ENCODE data around the gene ITPK1. TPM values are rescaled to one million over a fixed set of nuclear protein-coding genes. Genes with fewer than 3 reads are reported as not detected.

The ITPK1 gene
- total RNA-seq, 2 experiments from 2014 or later = 78.5 to 83.5 TPM

GRCh38 chr14:93068711-93069110 is 47.0 kb downstream of the ITPK1 start:
- H3K27me3 Mint-ChIP-seq = no peaks in the 10 kb centered on the region
- DNase-seq (no peak), ATAC-seq (no peak)
- ChIA-PET POLR2A (no interaction called here), CTCF (interaction anchor here (6.1 kb wide), 1 partner anchor 45 kb away, joined by 51 read pairs; no protein-coding TSS in a partner anchor)
- H3K4me3 Mint-ChIP-seq = no peak overlapping the region
- peaks cover 68% of the 10 kb centered on the region for H3K4me1 Mint-ChIP-seq (ENCODE audit: low read depth)
- H3K9me3 Mint-ChIP-seq = no peaks in the 10 kb centered on the region
- intact Hi-C loops (cut with micrococcal nuclease) = no loop called here
- TF ChIP-seq, protein P1, sequence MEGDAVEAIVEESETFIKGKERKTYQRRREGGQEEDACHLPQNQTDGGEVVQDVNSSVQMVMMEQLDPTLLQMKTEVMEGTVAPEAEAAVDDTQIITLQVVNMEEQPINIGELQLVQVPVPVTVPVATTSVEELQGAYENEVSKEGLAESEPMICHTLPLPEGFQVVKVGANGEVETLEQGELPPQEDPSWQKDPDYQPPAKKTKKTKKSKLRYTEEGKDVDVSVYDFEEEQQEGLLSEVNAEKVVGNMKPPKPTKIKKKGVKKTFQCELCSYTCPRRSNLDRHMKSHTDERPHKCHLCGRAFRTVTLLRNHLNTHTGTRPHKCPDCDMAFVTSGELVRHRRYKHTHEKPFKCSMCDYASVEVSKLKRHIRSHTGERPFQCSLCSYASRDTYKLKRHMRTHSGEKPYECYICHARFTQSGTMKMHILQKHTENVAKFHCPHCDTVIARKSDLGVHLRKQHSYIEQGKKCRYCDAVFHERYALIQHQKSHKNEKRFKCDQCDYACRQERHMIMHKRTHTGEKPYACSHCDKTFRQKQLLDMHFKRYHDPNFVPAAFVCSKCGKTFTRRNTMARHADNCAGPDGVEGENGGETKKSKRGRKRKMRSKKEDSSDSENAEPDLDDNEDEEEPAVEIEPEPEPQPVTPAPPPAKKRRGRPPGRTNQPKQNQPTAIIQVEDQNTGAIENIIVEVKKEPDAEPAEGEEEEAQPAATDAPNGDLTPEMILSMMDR (IDR thresholded peaks at IDR 0.05) = no peak
- H3K27ac Mint-ChIP-seq = peak overlapping the region; percentile 65
- peaks cover 30% of the 10 kb centered on the region for H3K36me3 Mint-ChIP-seq (ENCODE audit: low read depth)

DNA sequence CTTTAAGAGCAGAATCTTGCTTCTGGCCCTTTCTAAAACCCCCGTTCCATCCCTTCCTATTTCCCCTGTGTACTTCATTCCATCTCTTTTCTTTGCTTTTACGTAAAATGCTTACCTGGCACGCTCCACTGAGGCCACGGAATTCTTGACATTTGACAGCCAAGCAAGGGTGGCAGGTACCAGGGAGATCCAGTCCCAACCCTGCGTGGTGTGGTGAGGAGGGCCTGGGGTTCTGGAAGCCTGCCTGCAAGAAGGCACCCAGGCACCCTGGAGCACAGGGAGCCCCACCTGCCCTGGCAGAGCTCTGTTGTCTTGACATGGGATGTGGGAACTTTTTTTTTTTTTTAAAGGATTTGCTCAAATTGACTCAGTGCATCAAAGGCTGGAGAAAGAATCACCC is 48.6 kb downstream of the ITPK1 start:
- H3K27me3 Mint-ChIP-seq = no peaks in the 10 kb centered on the region
- DNase-seq (no peak), ATAC-seq (no peak)
- TF ChIP-seq, protein P1 (IDR thresholded peaks at IDR 0.05) = no peak
- H3K4me3 Mint-ChIP-seq = peak overlapping the region; percentile 71
- ChIA-PET POLR2A (interaction anchor here (0.6 to 3.4 kb wide), 3 partner anchors 47 to 130 kb away, joined by 3 to 18 read pairs (median 3); no protein-coding TSS in a partner anchor), CTCF (interaction anchor here (0.9 to 6.1 kb wide), 5 partner anchors 14 to 65 kb away, joined by 3 to 51 read pairs (median 5); no protein-coding TSS in a partner anchor)
- H3K27ac Mint-ChIP-seq = peak overlapping the region; percentile 97
- H3K9me3 Mint-ChIP-seq = no peaks in the 10 kb centered on the region
- H3K36me3 Mint-ChIP-seq (ENCODE audit: low read depth) = peaks cover 28% of the 10 kb centered on the region
- intact Hi-C loops (cut with micrococcal nuclease) = no loop called here
- H3K4me1 Mint-ChIP-seq (ENCODE audit: low read depth) = peaks cover 68% of the 10 kb centered on the region

DNA sequence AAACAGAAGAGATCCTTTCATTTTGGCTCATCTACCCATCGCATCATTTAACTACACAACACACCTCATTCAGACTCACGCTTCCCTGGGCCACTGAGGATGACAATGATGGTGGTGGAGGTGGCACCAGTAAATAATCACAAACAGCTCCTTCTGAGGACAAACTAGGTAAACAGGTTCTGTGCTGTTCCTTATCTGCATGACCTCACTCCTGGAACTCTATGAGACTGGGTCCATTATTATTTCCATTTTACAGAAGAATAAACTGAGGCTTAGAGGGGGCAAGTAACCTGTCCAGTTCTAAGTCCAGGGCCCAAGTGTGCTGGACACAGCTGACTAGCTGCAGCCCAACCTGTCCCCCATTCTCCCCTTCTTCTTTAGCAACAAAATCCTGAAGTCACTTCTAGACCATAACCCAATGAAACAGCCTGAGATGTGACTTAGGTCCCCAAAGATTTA is 50.4 kb downstream of the ITPK1 start:
- intact Hi-C loops (cut with micrococcal nuclease) = no loop called here
- no peak for DNase-seq
- POLR2A ChIA-PET = interaction anchor here (1.1 to 3.4 kb wide), 7 partner anchors 8 to 49 kb away, joined by 3 to 18 read pairs (median 4); no protein-coding TSS in a partner anchor

GRCh38 chr14:93064411-93065271 is 51.1 kb downstream of the ITPK1 start:
- intact Hi-C loops (cut with micrococcal nuclease) = no loop called here
- peak overlapping the region; percentile 71 for H3K4me3 Mint-ChIP-seq

More for the DNA sequence above, 50.4 kb downstream of the ITPK1 start:
- TF ChIP-seq, protein P1 (IDR thresholded peaks at IDR 0.05) = no peak
- CTCF ChIA-PET = interaction anchor here (1.2 to 6.1 kb wide), 2 partner anchors 30 to 48 kb away, joined by 3 to 51 read pairs; no protein-coding TSS in a partner anchor
- Mint-ChIP-seq H3K27ac (peak overlapping the region; percentile 97), H3K36me3 (ENCODE audit: low read depth) (peaks cover 31% of the 10 kb centered on the region), H3K9me3 (no peaks in the 10 kb centered on the region), H3K4me1 (ENCODE audit: low read depth) (peaks cover 83% of the 10 kb centered on the region), H3K4me3 (peak overlapping the region; percentile 71), H3K27me3 (no peaks in the 10 kb centered on the region)
- ATAC-seq = no peak

More at GRCh38 chr14:93064411-93065271, 51.1 kb downstream of the ITPK1 start:
- peak overlapping the region; percentile 97 for H3K27ac Mint-ChIP-seq
- ATAC-seq (no peak), DNase-seq (no peak)
- CTCF ChIA-PET = interaction anchor here (0.8 to 6.1 kb wide), 4 partner anchors 10 to 68 kb away, joined by 3 to 51 read pairs (median 4); no protein-coding TSS in a partner anchor
- H3K27me3 Mint-ChIP-seq = no peaks in the 10 kb centered on the region
- H3K36me3 Mint-ChIP-seq (ENCODE audit: low read depth) = peaks cover 31% of the 10 kb centered on the region
- H3K4me1 Mint-ChIP-seq (ENCODE audit: low read depth) = peaks cover 85% of the 10 kb centered on the region
- POLR2A ChIA-PET = interaction anchor here (0.6 to 3.4 kb wide), 7 partner anchors 9 to 49 kb away, joined by 3 to 18 read pairs (median 4); no protein-coding TSS in a partner anchor
- TF ChIP-seq, protein P1 (IDR thresholded peaks at IDR 0.05) = no peak
- no peaks in the 10 kb centered on the region for H3K9me3 Mint-ChIP-seq
